HFF-Myc (cell line): ENCODE results near the gene SFI1.

Experiments used
- DNase-seq: peaks from one replicate; pipeline ENCODE4 v3.0.0-alpha.2; 2011; ENCODE audit warnings: low read depth; ENCODE audit errors: extremely low read depth
- H3K4me3 ChIP-seq: replicated peaks from 2 replicates; pipeline ENCODE4 v1.5.1; 2011; ENCODE audit warnings: low read depth, mild to moderate bottlenecking, control low read depth, low read length
- TF ChIP-seq, protein P1 (sequence below): IDR thresholded peaks from 2 replicates; pipeline ENCODE4 v1.5.1; 2012; ENCODE audit warnings: mild to moderate bottlenecking, low read depth, low read length, control low read depth; ENCODE audit errors: missing control alignments

SFI1 gene

DNA sequence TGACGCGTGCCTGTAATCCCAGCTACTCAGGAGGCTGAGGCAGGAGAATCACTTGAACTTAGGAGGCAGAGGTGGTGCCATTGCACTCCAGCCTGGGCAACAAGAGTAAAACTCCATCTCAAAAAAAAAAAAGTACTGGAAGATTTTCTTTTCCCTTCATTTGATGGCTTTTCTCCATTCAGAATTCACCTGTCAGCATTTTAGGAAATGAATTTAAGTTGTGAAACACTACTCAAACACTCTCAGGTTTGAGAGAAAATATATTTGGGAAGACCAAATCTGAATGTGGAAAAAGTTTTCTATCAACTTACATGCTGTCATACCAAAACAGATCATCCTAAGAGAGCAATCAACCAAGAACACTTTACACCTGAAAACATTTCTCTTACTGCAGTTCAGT is 9.4 kb upstream of the SFI1 start:
- TF ChIP-seq, protein P1, sequence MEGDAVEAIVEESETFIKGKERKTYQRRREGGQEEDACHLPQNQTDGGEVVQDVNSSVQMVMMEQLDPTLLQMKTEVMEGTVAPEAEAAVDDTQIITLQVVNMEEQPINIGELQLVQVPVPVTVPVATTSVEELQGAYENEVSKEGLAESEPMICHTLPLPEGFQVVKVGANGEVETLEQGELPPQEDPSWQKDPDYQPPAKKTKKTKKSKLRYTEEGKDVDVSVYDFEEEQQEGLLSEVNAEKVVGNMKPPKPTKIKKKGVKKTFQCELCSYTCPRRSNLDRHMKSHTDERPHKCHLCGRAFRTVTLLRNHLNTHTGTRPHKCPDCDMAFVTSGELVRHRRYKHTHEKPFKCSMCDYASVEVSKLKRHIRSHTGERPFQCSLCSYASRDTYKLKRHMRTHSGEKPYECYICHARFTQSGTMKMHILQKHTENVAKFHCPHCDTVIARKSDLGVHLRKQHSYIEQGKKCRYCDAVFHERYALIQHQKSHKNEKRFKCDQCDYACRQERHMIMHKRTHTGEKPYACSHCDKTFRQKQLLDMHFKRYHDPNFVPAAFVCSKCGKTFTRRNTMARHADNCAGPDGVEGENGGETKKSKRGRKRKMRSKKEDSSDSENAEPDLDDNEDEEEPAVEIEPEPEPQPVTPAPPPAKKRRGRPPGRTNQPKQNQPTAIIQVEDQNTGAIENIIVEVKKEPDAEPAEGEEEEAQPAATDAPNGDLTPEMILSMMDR = no peak
- no peak overlapping the region for H3K4me3 ChIP-seq
- no peak for DNase-seq

DNA sequence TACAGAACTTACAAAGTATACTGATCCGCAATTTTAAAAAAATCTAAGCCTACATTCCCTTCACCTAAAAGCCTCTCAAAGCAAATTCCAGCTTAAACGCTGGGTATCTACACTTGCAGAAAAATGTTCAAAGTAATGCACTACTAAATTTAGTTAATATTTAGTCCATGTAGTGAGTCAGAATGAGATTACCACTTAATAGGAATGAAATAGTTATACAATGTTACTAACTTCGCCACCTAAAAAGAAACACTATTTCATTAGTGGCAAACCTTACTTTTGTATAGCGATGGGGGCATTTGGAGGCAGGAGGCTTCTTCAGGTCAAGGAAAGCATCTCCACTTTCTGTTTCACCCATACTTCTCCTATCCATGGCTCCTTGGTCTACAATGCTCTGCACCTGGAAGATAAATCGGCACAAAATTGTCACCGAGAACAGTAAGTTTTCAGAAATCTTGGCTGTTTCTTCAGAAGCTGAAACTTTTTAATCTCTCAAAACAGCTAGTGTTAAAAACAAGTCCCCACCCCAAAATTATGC is 7.9 kb upstream of the SFI1 start:
- DNase-seq = no peak
- peak overlapping the region; percentile 88 for H3K4me3 ChIP-seq
- TF ChIP-seq, protein P1 = no peak

DNA sequence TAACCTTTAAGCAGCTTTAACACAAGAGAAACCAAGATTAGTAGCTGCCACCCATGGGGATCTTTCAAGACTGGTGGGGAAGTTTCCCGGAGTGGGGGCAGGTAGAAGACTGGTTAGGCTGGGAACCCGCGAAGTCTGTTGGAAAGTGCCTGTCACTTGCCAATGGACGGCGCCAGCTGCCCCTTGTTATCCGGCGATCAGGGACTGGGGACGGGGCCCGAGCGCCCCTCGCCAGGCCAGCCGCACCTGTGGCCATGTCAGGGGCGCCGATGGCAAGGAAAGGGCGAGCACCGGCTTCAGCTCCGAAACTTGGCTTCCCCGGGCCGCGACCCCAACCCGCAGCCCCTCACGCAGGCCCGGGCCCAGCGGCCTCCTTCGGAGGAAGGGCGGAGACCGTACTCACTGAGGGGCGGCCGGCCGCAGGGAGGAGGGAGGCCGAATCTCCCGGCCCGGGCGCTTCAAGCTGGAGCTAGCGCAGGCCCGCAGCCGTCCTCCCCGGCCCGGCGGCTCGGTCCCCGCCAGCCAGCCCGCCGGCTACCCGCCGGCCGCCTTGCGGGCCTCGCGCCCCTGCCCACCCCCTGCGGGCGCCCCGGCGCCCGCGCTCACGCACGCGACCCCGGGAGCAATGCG is 7.2 kb upstream of the SFI1 start:
- H3K4me3 ChIP-seq = peak overlapping the region; percentile 88
- TF ChIP-seq, protein P1 = no peak
- DNase-seq = no peak

DNA sequence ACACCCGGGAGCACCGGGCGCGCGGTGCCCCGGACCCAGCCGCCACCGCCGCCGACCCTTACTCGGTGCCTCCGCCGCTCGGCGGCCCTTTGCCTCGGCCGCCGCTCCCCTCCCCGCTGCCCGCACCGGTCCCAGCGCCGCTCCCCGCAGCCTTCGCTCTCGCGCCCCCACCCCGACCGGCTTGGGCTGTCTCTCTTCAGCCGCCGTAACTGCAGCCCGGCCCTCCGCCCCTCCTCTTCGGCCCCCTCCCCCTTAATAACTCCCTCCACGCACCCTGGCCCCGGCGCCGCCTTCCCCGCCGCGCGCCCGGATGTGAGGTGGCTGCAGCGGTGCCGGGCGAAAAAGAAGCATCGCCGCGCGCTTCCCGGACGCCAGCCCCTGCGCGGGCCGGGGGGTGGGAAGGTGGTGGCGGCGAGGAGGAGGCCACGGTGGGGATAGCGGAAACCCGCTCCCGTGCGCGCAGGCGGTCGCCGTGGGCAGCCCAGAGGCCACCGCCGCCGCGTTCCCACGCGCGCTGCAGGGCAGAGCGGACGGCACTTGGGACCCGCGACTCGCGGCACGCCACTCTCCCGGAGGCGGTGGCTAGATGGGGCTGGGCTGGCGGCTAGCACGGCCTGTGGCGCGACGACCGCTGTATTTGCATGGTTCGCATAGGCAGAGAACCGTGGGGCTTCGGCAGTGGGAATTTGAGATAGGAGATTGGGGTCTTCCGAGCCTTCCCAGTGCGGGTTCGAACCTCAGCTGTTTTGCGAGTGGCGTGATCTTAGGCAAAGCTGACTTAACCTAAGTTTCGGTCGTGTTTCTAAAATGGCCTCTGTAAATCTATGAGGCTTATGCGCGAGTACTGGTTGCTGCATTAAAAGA is 6.5 kb upstream of the SFI1 start, which contains the start of gene EIF4ENIF1:
TSS of gene EIF4ENIF1 (minus strand) at position 211 of the 864 bp plus-strand sequence. CDS start 1,124 bp downstream, outside the sequence.
- DNase-seq = peak; percentile 11
- peak within 1 kb of the TSS; percentile 88 for H3K4me3 ChIP-seq
- TF ChIP-seq, protein P1 = no peak

DNA sequence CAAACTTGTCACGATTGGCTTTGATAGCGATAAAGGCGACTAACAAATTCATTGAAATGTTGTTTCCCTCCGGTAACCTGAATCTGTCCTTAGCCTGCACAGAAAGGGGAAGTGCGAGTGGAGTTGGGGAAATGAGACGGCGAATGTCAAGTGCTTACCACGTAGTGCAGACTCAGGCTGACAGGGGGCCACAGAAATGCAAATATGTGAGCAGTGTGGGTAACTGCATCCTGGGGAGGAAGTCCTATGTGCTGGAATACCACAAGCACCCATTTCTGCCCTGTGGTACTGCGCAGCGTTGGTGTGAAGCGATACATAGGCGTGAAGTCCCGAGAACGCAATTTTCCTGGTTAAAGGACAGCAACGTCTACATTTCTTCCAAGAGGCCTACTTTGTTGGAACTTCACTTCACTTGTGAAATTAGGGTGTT is 5.8 kb upstream of the SFI1 start:
- TF ChIP-seq, protein P1 = no peak
- DNase-seq = peak; percentile 30
- H3K4me3 ChIP-seq = peak overlapping the region; percentile 88

DNA sequence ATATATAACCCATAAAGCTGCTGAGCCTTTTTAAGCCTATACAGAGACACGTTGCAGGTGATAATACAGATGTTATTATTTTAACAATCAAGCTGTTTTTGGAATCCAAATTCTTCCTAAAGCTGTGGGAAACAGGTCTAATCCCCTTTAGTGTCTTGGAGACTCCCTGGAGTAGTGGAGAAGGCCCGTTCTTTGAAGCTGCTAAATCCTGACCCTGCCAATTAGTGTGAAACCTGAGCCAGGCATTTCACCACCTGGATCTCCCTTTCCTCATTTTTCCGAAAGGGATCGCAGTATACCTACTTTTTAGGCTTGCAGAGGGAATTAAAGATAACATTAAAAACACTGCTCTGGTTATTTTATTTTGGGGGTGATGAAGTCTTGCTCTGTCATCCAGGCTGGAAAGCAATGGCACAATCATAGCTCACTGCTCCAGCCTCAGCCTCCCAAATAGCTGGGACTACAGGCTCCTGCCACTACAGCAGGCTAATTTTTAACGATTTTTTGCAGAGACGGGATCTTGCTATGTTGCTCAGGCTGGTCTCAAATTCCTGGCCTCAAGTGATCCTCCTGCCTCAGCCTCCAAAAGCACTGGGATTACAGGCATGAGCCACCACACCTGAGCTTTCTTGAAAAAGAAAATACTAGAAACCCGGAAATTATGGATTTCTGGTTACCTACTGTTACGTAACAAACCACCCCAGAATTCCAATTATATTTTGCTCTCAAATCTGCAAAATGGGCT is 4.9 kb upstream of the SFI1 start:
- TF ChIP-seq, protein P1 = no peak
- peak overlapping the region; percentile 88 for H3K4me3 ChIP-seq
- DNase-seq = no peak
